Mammary epithelial cell (primary cell): Measurements from ENCODE around the gene SMIM38.

Source experiments
- CTCF ChIP-seq, 2 donors: IDR thresholded peaks in 1 of 2; conservative IDR thresholded peaks in 1 of 2; 2 replicates each; pipeline ENCODE4 v1.5.1; 2011 to 2012; ENCODE audit warnings: inconsistent platforms in 2 of 2, low read length in 2 of 2, mild to moderate bottlenecking in 2 of 2, control low read depth in 1 of 2, low read depth in 1 of 2; ENCODE audit not compliant: insufficient read depth in 1 of 2; ENCODE audit errors: extremely low read depth in 1 of 2
- EZH2 ChIP-seq: IDR thresholded peaks from 2 replicates; pipeline ENCODE4 v1.6.1; 2012; ENCODE audit warnings: low read length, inconsistent platforms, borderline replicate concordance

DNA sequence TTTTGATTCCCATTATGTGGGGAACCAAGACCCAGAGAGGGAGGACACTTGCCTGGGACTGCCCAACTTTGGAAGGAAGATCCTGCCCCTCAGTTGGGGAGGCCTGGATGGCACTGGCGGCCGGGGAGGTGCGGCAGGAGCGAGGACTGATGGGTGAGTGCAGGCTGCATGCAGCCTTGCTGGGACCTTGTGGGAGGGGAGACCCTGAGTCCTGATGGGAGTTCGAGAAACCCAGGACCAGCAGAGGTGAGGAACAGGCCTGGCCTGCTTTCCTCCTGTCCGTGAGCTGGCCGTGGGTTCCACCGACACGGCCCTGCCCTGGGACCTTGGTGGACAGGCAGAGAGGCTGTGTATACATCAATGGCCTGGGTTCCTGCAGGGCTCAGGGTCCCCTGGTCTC is 19.3 kb upstream of the SMIM38 start:
- TF ChIP-seq EZH2, result no peak
- TF ChIP-seq CTCF (conservative IDR thresholded peaks at IDR 0.05 in 1 of 2, IDR thresholded peaks at IDR 0.05 in 1 of 2; ENCODE audit: extremely low read depth in 1 of 2, insufficient read depth in 1 of 2, low read depth in 1 of 2, low read length in 2 of 2), result no peak
